Stimulated activated CD8-positive, alpha-beta memory T cell treated with anti-CD3 and anti-CD28 coated beads, Interleukin-2, amount 100 ng/mL, for 48 hours (primary cell): ENCODE results near the gene TTC39B.

Experiments
- DNase-seq, 2 donors: peaks; one replicate each; pipeline ENCODE4 v3.0.0-alpha.2; 2020; ENCODE audit warnings: low read depth in 2 of 2

The TTC39B gene

GRCh38 chr9:15133488-15133887, 173.5 kb downstream of the TTC39B start:
- no peak for DNase-seq

GRCh38 chr9:15132091-15132490, 174.9 kb downstream of the TTC39B start:
- no peak for DNase-seq

GRCh38 chr9:15131094-15131493, 175.9 kb downstream of the TTC39B start:
- no peak for DNase-seq

- DNase-seq = no peak
These were observed 179.2 kb downstream of the TTC39B start for GRCh38 chr9:15127831-15128230.

GRCh38 chr9:15121630-15122029, 185.4 kb downstream of the TTC39B start:
- DNase-seq = no peak

GRCh38 chr9:15116130-15116580, 190.9 kb downstream of the TTC39B start:
- no peak for DNase-seq

- no peak for DNase-seq
These were observed 191.3 kb downstream of the TTC39B start for GRCh38 chr9:15115702-15116101.

- DNase-seq = no peak
These were observed 192.0 kb downstream of the TTC39B start for GRCh38 chr9:15115041-15115440.
